HG02610 (cell line): Measurements from ENCODE around the gene OR52E2.
"Not testable (repeated sequence)": the region's sequence is repeated elsewhere in the genome, so short reads cannot be mapped to it uniquely, and the experiment has no call there.

Source experiments
- ATAC-seq: cut with Tn5 transposase; IDR thresholded peaks from one replicate; pipeline ENCODE4 v1.9.1; 2021; ENCODE audit warnings: mild to moderate bottlenecking, moderate library complexity; ENCODE audit not compliant: unreplicated experiment

Gene OR52E2

DNA sequence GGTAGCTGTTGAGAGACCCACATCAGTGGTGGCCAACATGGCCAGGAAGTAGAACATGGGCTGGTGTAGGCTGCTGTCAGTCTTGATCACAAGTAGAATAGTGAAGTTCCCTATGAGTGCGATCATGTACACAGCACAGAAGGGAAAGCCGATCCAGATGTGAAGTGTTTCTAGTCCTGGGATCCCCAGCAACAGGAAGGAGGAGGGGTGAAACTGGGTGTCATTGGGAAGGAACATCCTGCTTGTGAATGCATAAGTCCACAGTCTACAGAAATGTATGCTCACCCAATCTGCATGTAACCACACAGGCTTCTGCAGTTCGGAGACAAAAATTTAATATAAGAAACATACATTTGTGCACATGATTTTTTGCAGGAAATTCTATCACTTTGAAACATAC is at the start of gene OR52E2:
Gene OR52E2, minus strand, starts transcription at position 237 of the 400 bp plus-strand sequence. Its CDS starts 0 bp downstream, at position 237.
- ATAC-seq = no peak

- ATAC-seq = no peak
Measured at GRCh38 chr11:5107285-5107684, 47.9 kb upstream of the OR52E2 start.

DNA sequence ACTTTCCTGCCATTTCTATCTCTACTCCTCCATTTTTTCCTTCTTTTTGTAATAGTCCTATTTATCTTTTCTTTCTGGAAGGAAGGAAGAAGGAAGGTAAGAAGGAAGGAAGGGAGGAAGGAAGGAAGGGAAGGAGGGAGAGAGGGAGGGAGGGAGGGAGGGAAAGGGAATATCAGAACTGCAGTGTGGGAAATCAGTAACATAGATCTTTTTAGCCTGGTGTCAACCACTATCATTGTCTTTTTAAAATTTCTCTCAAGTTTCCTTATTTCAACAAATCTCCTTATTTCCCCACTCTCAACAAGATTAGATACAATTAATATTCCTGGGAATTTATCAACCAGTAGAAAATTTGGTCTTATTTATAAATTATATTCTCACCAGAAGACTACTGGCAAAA is 43.6 kb upstream of the OR52E2 start:
- no peak for ATAC-seq

- ATAC-seq = no peak
Measured at GRCh38 chr11:5102246-5102645, 42.8 kb upstream of the OR52E2 start.

DNA sequence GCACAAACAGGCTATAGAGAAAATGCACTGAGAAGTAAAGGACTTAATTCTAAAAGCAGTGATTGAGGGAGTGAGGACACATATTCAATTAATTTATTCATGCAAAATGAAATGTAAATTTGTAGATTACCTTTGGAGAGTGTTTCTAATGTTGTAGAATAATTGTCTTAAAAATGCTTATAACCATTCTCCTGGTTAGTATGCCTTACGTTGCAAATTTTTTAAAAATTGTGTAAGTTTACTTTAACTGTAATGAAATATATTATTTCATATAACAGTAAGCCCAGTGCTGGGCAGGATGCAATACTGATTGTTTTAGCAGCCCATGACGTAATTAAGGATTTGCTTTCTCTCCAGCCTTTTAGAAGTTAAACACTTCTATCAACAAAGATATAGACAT is 36.6 kb upstream of the OR52E2 start:
- no peak for ATAC-seq

DNA sequence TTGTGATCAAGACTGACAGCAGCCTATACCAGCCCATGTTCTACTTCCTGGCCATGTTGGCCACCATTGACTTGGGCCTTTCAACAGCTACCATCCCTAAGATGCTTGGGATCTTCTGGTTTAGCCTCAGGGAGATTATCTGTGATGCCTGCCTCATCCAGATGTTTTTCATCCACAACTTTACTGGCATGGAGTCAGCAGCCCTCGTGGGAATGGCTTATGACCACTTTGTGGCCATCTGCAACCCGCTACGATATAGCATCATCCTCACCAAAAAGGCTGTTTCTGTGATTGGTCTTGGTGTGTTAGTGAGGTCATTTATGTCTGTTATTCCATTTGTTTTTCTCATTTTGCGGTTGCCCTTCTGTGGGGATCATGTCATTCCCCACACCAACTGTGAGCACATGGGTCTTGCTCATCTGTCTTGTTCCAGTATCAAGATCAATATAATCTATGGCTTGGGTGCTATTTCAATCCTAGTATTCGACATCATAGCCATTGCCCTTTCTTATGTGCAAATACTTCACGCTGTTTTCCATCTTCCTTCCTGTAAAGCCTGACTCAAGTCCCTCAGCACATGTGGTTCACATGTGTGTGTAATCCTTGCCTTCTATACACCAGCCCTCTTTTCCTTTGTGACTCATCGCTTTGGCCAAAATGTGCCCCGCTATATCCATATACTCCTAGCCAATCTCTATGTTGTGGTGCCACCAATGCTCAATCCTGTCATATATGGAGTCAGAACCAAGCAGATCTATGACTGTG is 33.6 kb upstream of the OR52E2 start:
- no peak for ATAC-seq

GRCh38 chr11:5090668-5091067 is 31.2 kb upstream of the OR52E2 start:
- ATAC-seq = no peak

DNA sequence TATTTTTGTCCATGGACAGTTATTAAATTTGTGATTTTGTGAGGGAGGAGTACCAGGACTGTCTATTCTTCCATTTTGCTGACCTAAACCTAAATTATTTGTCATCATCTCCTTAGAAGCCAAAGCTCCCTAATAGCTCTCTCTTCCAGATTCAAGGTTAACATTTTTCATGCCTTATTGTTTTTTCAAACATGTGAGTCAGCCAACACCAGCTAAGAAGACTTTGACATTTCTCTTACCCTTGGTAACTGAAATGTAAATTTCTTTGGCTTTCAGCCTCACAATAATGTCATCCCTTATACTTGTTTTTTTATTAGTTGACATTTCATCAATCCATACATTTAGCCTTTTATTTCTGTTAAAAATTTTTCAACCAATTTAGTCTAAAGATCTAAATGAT is 29.1 kb upstream of the OR52E2 start:
- ATAC-seq = no peak

GRCh38 chr11:5083602-5084001 is 24.2 kb upstream of the OR52E2 start:
- no peak for ATAC-seq

DNA sequence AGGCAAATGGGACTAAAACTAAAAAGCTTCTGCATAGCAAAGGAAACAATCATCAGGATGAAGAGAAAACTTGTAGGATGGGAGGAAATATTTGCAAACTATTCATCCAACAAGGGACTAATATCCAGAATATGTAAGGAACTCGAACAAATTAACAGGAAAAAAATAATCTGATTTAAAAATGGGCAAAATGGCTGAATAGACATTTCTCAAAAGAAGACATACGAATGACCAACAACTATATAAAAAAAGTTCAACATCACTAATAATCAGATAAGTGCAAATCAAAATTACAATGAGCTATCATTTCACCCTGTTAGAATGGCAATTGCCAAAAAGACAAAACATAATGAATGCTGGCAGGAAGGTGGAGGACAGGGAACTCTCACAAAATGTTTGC is 22.0 kb upstream of the OR52E2 start:
- no peak for ATAC-seq

DNA sequence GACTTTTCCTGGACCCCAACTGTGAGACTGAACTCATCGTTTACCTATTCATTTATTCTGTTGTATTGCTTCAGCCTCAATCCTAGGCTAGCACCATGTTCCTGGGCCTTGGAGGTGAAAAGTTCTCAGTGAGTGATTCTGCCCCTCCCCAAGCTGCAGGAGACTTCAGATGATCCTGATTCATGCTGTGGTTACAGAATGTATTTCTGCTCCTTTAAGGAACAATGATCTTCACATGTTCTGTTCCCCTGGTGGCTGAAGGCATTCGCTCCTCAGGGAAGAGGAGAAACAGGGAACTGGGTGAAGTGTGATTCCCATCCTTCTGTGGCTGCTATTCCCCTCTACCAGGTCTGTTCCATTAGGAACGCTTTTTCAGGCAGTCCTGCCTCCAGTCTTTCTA is 12.4 kb upstream of the OR52E2 start:
- no peak for ATAC-seq

DNA sequence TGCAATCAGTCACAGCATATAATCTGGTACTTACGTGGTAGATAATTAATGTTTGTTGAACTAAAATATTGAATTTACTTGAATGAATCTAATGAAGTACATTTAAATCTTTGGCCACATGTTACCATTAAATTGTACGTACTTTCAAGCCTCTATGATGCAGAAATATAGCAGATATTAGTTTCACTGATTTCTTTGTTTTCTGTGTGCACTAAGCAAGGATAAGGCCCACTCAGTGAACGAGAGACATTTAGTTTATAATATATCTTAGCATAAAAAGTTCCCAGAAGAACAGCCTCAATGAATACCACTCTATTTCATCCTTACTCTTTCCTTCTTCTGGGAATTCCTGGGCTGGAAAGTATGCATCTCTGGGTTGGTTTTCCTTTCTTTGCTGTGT is 9.8 kb upstream of the OR52E2 start, which contains the start of gene OR52E1:
Gene OR52E1, plus strand, starts transcription at position 301 of the 400 bp plus-strand sequence.
- ATAC-seq = no peak

DNA sequence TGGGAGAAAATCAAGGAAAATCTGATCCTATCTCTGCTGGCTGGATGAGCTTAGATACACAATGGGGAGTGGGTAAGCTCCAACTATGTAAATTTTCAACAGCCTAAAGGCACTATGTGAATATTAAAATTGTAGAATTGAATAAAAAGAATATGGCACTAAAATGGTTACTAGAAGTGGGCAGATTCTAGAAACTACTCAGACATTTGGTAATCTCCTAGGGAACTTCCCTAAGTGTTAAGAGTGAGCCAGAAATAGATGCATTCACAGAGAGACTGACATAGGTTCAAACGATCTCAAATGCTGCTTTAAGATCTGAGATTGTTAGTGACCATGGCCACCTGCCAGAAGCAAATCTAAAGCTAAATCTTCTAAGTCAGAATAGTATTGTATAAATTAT is 5.6 kb upstream of the OR52E2 start:
- no peak for ATAC-seq

DNA sequence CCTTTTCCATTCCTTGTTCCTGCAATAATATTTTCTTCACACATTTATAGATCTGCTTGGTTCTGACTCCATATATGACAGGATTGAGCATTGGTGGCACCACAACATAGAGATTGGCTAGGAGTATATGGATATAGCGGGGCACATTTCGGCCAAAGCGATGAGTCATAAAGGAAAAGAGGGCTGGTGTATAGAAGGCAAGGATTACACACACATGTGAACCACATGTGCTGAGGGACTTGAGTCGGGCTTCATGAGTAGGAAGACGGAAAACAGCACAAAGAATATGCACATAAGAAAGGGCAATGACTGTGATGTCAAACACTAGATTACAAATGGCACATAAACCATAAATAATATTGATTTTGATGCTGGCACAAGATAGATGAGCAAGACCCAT is 748 bp downstream of the OR52E2 start:
- ATAC-seq = not testable (repeated sequence)

GRCh38 chr11:5046754-5047330 is 12.6 kb downstream of the OR52E2 start:
- ATAC-seq = no peak

DNA sequence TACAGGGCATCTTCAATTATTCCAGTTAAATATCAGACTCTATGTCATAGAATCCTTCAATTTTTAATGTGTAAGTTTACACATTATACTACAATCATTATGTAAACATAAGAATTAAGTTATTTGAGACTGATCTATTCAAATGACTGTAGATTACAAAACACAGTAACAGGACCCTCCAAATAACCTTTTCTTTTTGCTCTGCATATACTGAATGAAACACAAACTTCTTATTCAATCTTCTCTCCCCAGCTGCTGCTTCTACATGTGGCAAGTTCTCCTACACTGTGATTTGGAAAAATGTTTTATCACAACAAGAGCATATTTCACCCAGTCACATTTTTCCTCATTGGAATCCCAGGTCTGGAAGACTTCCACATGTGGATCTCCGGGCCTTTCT is 13.2 kb downstream of the OR52E2 start, which contains the start of gene OR52J3:
Gene OR52J3, plus strand, starts transcription at position 301 of the 400 bp plus-strand sequence. Its CDS starts 0 bp downstream, at position 301.
- ATAC-seq = no peak

GRCh38 chr11:5043380-5043779 is 16.0 kb downstream of the OR52E2 start:
- no peak for ATAC-seq

- no peak for ATAC-seq
Measured at GRCh38 chr11:5042091-5042490, 17.3 kb downstream of the OR52E2 start.

DNA sequence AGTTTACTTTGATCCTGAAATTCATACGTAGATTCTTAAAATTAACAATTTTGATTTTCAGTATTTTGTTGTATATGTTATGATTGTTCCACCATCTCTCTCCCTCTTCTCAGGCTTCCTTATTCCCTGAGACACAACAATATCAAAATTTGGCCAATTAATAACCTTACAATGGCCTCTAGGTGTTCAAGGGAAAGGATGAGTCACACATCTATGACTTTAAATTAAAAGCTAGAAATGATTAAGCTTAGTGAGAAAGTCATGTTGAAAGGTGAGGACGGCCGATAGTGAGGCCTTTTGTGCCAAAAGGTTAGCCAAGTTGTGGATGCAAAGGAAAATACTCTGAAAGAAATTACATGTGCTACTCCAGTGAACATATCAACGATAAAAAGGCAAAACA is 18.6 kb downstream of the OR52E2 start:
- ATAC-seq = no peak

- no peak for ATAC-seq
Measured at GRCh38 chr11:5038341-5038740, 21.1 kb downstream of the OR52E2 start.

GRCh38 chr11:5037926-5038325 is 21.5 kb downstream of the OR52E2 start:
- no peak for ATAC-seq

DNA sequence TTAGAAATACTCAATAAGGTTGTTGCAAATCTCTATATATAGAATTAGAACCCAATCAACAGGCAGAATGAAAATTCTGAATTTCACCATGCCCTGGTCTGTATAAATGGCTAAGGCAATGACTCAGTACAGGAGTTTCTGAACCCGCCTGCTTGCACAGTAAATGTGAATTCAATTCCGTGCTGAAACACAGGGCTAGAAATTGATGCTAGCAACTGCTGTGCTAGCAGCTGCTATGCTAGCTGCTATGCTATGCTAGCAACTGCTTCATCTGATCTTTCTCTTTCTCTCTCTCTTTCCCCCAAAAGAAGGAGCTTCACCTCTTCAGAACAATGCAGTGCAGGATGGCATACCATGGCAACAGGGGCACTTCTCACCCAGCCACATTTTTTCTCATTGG is 22.8 kb downstream of the OR52E2 start:
- ATAC-seq = no peak
